Fibroblast of lung (primary cell): ENCODE measurements around the gene SPATA20. TPM values are rescaled to one million over a fixed set of nuclear protein-coding genes. Genes with fewer than 3 reads are reported as not detected.
A peak's percentile ranks its signal among the peaks of the same experiment; 100 is the strongest.

Experiments
- DNase-seq, 2 donors: peaks; one replicate each; pipeline versions ENCODE4 v3.0.0 to v3.0.0-alpha.2; 2010; ENCODE audit warnings: low read depth in 2 of 2
- H2AFZ ChIP-seq: 2 replicates; pipeline ENCODE4 v1.5.1; 2012; ENCODE audit warnings: low read length, control low read depth, inconsistent platforms
- H3K27ac ChIP-seq: 2 replicates; pipeline ENCODE4 v1.5.1; 2011; ENCODE audit warnings: low read length, control low read depth; ENCODE audit not compliant: insufficient read depth
- H3K27me3 ChIP-seq: 2 replicates; pipeline ENCODE4 v1.5.1; 2011; ENCODE audit warnings: mild to moderate bottlenecking, low read length; ENCODE audit not compliant: control insufficient read depth, insufficient read depth
- H3K36me3 ChIP-seq: 2 replicates; pipeline ENCODE4 v1.5.1; 2011; ENCODE audit warnings: low read length; ENCODE audit not compliant: control insufficient read depth, insufficient read depth
- H3K4me1 ChIP-seq: 2 replicates; pipeline ENCODE4 v1.5.1; 2011; ENCODE audit warnings: low read length; ENCODE audit not compliant: control insufficient read depth, insufficient read depth; ENCODE audit errors: extremely low read depth
- H3K4me2 ChIP-seq: 2 replicates; pipeline ENCODE4 v1.5.1; 2011; ENCODE audit warnings: low read length, control low read depth; ENCODE audit not compliant: insufficient read depth; ENCODE audit errors: extremely low read depth
- H3K4me3 ChIP-seq, 4 experiments: fragments of 200-600 bp in 1 of 4; sonication (generic) in 1 of 4; replicated peaks in 1 of 4; 2 replicates each; pipeline ENCODE4 v1.5.1; 2011 to 2016; ENCODE audit warnings: low read length in 4 of 4, low read depth in 3 of 4, mild to moderate bottlenecking in 3 of 4, control low read depth in 2 of 4, inconsistent platforms in 1 of 4, mixed read lengths in 1 of 4; ENCODE audit not compliant: insufficient read depth in 1 of 4; ENCODE audit errors: control extremely low read depth in 1 of 4
- H3K79me2 ChIP-seq: 2 replicates; pipeline ENCODE4 v1.5.1; 2012; ENCODE audit warnings: mild to moderate bottlenecking, low read length, inconsistent platforms; ENCODE audit not compliant: control insufficient read depth, insufficient read depth
- H3K9ac ChIP-seq: 2 replicates; pipeline ENCODE4 v1.5.1; 2011; ENCODE audit warnings: mild to moderate bottlenecking, low read length, control low read depth; ENCODE audit not compliant: insufficient read depth
- H3K9me3 ChIP-seq: 2 replicates; pipeline ENCODE4 v1.5.1; 2012; ENCODE audit warnings: low read depth, low read length; ENCODE audit not compliant: control insufficient read depth, insufficient read depth
- H4K20me1 ChIP-seq: 2 replicates; pipeline ENCODE4 v1.5.1; 2011; ENCODE audit warnings: low read length; ENCODE audit not compliant: control insufficient read depth, insufficient read depth; ENCODE audit errors: extremely low read depth
- EZH2 ChIP-seq: IDR thresholded peaks from 2 replicates; pipeline ENCODE4 v1.5.1; 2012; ENCODE audit warnings: low read length, control low read depth, mild to moderate bottlenecking; ENCODE audit errors: missing control alignments
- polyA plus RNA-seq, 2 donors: library from polyadenylated mRNA; depleted of rRNA in 1 of 2; stranded (reverse) in 1 of 2; unstranded in 1 of 2; fragments of >200 nt; gene quantifications; 2 replicates each; pipeline ENCODE4 v1.2.1, GENCODE V29; 2011 to 2012; ENCODE audit warnings: missing spikeins in 1 of 2
- total RNA-seq: library from RNA; depleted of rRNA; stranded (reverse); fragments of >200 nt; gene quantifications from 2 replicates; pipeline ENCODE4 v1.2.1, GENCODE V29; 2014
- TF ChIP-seq, protein P1 (sequence below), 2 donors: IDR thresholded peaks in 1 of 2; conservative IDR thresholded peaks in 1 of 2; 1 replicate in 1 of 2; 2 replicates in 1 of 2; pipeline ENCODE4 v1.5.1; 2011 to 2012; ENCODE audit warnings: low read length in 2 of 2, control low read depth in 1 of 2, inconsistent platforms in 1 of 2, low read depth in 1 of 2, mild to moderate bottlenecking in 1 of 2

Gene SPATA20
- total and polyA plus RNA-seq, 2 donors (not counting 1 experiment from before 2014, with no cell fraction given) = 21.6 to 119 TPM

- Histone ChIP-seq H3K27ac (no peak overlapping the region), H3K79me2 (no peaks in the 10 kb centered on the region), H3K4me1 (peaks cover 17% of the 10 kb centered on the region), H3K36me3 (no peaks in the 10 kb centered on the region), H2AFZ (no peak overlapping the region), H3K4me2 (no peak overlapping the region), H4K20me1 (no peaks in the 10 kb centered on the region), H3K9ac (no peak overlapping the region), H3K27me3 (peaks cover 57% of the 10 kb centered on the region), H3K9me3 (no peaks in the 10 kb centered on the region), H3K4me3 (no peak overlapping the region)
- DNase-seq = no peak
- TF ChIP-seq EZH2 = no peak
- TF ChIP-seq, protein P1, sequence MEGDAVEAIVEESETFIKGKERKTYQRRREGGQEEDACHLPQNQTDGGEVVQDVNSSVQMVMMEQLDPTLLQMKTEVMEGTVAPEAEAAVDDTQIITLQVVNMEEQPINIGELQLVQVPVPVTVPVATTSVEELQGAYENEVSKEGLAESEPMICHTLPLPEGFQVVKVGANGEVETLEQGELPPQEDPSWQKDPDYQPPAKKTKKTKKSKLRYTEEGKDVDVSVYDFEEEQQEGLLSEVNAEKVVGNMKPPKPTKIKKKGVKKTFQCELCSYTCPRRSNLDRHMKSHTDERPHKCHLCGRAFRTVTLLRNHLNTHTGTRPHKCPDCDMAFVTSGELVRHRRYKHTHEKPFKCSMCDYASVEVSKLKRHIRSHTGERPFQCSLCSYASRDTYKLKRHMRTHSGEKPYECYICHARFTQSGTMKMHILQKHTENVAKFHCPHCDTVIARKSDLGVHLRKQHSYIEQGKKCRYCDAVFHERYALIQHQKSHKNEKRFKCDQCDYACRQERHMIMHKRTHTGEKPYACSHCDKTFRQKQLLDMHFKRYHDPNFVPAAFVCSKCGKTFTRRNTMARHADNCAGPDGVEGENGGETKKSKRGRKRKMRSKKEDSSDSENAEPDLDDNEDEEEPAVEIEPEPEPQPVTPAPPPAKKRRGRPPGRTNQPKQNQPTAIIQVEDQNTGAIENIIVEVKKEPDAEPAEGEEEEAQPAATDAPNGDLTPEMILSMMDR (conservative IDR thresholded peaks at IDR 0.05 in 1 of 2, IDR thresholded peaks at IDR 0.05 in 1 of 2; ENCODE audit: low read depth in 1 of 2, low read length in 2 of 2) = no peak
Measured at GRCh38 chr17:50563092-50563511, 16.1 kb downstream of the SPATA20 start.

DNA sequence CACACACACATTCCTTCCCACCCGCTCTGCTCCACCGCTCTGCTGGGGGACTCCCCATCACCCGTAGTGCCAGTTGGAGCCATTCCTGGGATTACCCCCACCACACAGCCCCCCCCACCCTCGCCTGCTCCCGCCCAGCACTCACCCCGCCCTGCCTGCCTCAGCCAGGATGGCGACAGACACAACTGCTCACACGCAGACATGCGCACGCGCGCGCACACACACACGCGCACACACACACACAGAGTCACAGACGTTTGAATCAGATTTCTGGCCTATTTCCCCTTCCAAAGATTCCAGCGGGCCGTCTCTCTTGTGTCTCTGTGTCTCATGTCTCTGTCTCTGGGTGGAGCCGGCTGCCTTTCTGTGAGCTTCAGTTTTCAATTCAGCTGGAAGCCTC lies 17.9 kb downstream of the SPATA20 start:
- H3K9ac ChIP-seq = no peak overlapping the region
- H3K27me3 ChIP-seq = peaks cover 43% of the 10 kb centered on the region
- no peak overlapping the region for H3K27ac ChIP-seq

DNA sequence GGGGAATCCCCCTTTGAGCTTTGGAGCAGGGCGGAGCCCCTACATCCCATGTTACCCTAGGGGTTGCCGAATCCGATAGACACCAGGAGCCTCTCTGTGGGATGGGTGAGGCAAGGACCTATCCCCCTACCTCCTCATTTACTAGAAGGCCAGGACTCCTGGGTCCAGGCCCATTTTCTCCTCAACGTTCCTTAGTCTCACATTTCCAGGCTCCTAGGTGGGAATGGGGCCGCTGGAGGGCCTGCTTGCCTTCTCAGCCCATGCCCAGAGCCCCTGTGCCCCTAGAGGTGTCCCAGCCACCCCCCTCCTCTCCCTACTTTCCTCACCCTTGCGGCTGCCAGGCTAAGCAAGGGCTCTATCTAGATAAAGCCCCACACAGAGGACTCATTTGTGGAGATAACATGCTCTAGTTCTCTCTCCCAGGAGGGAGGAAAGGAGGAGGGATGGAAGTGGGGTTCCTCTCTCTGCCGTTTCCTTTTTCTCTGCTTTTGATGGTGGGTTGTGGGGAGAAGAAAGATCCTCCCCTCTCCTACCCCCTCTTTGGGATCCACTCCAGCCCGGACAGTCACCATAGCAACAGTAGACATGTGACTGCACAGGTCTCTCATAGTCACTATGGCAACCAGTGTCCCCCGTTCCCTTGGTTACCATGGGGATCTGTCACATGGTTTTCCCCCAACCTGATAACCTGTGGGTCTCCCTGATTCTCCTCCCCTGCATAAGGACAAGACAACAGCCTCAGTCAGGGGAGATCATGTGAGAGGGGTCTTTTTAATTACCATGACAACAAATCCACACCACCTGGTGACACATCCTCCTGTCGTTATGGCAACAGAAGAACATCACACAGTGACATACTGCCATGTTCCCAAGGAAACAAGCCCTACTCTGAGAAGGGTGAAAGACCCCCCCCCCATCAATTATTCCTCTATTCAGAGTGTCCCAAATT lies 18.7 kb downstream of the SPATA20 start:
- no peak overlapping the region for H3K4me3 ChIP-seq
- no peaks in the 10 kb centered on the region for H3K36me3 ChIP-seq
- no peak overlapping the region for H3K9ac ChIP-seq
- H2AFZ ChIP-seq = no peak overlapping the region
- H3K79me2 ChIP-seq = no peaks in the 10 kb centered on the region
- H4K20me1 ChIP-seq = no peaks in the 10 kb centered on the region
- H3K9me3 ChIP-seq = no peaks in the 10 kb centered on the region
- H3K4me2 ChIP-seq = peak overlapping the region; percentile 64
- H3K27me3 ChIP-seq = peaks cover 40% of the 10 kb centered on the region
- no peak overlapping the region for H3K27ac ChIP-seq
- peaks cover 10% of the 10 kb centered on the region for H3K4me1 ChIP-seq
- TF ChIP-seq, protein P1 (conservative IDR thresholded peaks at IDR 0.05 in 1 of 2, IDR thresholded peaks at IDR 0.05 in 1 of 2; ENCODE audit: low read depth in 1 of 2, low read length in 2 of 2) = no peak
- no peak for TF ChIP-seq EZH2
- DNase-seq = no peak

More for the DNA sequence above, 17.9 kb downstream of the SPATA20 start:
- Histone ChIP-seq H3K4me2 (peak overlapping the region; percentile 64), H3K4me1 (peaks cover 13% of the 10 kb centered on the region), H2AFZ (peak overlapping the region; percentile 30), H3K79me2 (no peaks in the 10 kb centered on the region), H3K4me3 (peak overlapping the region in 1 of 4 experiments; percentile 3), H3K36me3 (no peaks in the 10 kb centered on the region), H3K9me3 (no peaks in the 10 kb centered on the region), H4K20me1 (no peaks in the 10 kb centered on the region)
- TF ChIP-seq, protein P1 (conservative IDR thresholded peaks at IDR 0.05 in 1 of 2, IDR thresholded peaks at IDR 0.05 in 1 of 2; ENCODE audit: low read depth in 1 of 2, low read length in 2 of 2) = no peak
- TF ChIP-seq EZH2 = no peak
- peak; percentile 44 to 77 for DNase-seq
